ENCODE measurements around the gene TMPRSS2. TPM values are rescaled to one million over a fixed set of nuclear protein-coding genes. Genes with fewer than 3 reads are reported as not detected.

Gene TMPRSS2
- total and polyA plus RNA-seq, 2 of the 13 experiments (the other 11 are each of a cell fraction or from before 2014, with no cell fraction given) = 1.7 to 1.8 TPM

DNA sequence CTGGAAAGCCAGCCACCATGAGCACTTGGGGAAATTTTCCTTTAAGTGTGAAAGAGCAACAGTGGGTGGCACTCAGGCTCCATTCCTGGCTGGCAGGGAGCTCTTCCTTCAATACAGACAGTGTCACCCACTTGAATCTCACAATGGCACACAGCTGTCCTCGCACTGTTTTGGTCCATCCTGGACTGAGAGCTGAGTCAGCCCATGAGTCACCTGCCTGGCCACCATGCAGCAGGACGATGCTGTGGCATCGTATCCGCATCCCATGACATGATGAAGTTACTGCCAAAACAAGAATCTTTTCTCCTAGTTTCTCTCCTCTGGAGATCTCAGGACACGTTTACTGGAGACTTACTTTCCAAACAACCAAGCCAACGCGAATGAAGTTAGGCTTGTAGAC, 6.0 kb downstream of the TMPRSS2 start:
- intact Hi-C loops (cut with micrococcal nuclease; ENCODE audit: unreplicated experiment) = no loop called here
- 87% methylated on average over 7 of the region's 7 CpGs for WGBS (ENCODE audit: low lambda C conversion rate)
- ChIA-PET CTCF (ENCODE audit: low intra/inter-chr PET ratio, low total read pairs) (no interaction called here), POLR2A (no interaction called here)
- Histone ChIP-seq H3K4me1 (ENCODE audit: insufficient read depth, low read length) (peaks cover 58% of the 10 kb centered on the region), H3K4me3 (replicated peaks in 1 of 3; ENCODE audit: insufficient read depth in 1 of 3, low read depth in 2 of 3, low read length in 3 of 3) (no peak overlapping the region), H3K9ac (ENCODE audit: insufficient read depth, low read depth, low read length) (no peak overlapping the region), H3K79me2 (ENCODE audit: insufficient read depth, low read length) (no peaks in the 10 kb centered on the region), H3K36me3 (replicated peaks in 1 of 2; ENCODE audit: control insufficient read depth in 1 of 2, insufficient read depth in 2 of 2, low read length in 2 of 2) (no peaks in the 10 kb centered on the region), H3K4me2 (ENCODE audit: low read depth, low read length) (no peak overlapping the region), H4K20me1 (ENCODE audit: insufficient read depth, low read length) (no peaks in the 10 kb centered on the region), H3K27me3 (ENCODE audit: control insufficient read depth in 1 of 2, insufficient read depth in 2 of 2, low read length in 2 of 2) (peaks cover 0 to 14% of the 10 kb centered on the region in 2 experiments; a peak in 2 of 5 replicates), H3K9me3 (ENCODE audit: low read length) (no peaks in the 10 kb centered on the region), H2AFZ (ENCODE audit: low read length) (no peak overlapping the region), H3K27ac (ENCODE audit: extremely low read length, insufficient read depth, low read length) (no peak overlapping the region)
- no TSS peak for BruUV-seq (replicated peaks)
- FAIRE-seq (no peak), DNase-seq (ENCODE audit: low spot score) (no peak), ATAC-seq (no peak)
- TF ChIP-seq GZF1 (CRISPR knock-in tag; IDR thresholded peaks at IDR 0.05) (no peak), ZNF850 (CRISPR knock-in tag; conservative IDR thresholded peaks at IDR 0.05) (no peak), ATRX (CRISPR knock-in tag; IDR thresholded peaks at IDR 0.05; ENCODE audit: borderline replicate concordance) (no peak), FOSL2 (CRISPR knock-in tag; IDR thresholded peaks at IDR 0.05) (peak; percentile 36; the same call in 1 of the 2 replicates), ZNF317 (CRISPR knock-in tag; IDR thresholded peaks at IDR 0.05) (no peak), HCFC1 (IDR thresholded peaks at IDR 0.05; ENCODE audit: low read depth, low read length) (no peak), ZBTB7B (CRISPR knock-in tag; IDR thresholded peaks at IDR 0.05) (no peak), ARID2 (CRISPR knock-in tag; IDR thresholded peaks at IDR 0.05; ENCODE audit: borderline replicate concordance) (no peak), ZFX (CRISPR knock-in tag; IDR thresholded peaks at IDR 0.05; ENCODE audit: low read depth) (no peak)
- TF ChIP-seq, protein P1, sequence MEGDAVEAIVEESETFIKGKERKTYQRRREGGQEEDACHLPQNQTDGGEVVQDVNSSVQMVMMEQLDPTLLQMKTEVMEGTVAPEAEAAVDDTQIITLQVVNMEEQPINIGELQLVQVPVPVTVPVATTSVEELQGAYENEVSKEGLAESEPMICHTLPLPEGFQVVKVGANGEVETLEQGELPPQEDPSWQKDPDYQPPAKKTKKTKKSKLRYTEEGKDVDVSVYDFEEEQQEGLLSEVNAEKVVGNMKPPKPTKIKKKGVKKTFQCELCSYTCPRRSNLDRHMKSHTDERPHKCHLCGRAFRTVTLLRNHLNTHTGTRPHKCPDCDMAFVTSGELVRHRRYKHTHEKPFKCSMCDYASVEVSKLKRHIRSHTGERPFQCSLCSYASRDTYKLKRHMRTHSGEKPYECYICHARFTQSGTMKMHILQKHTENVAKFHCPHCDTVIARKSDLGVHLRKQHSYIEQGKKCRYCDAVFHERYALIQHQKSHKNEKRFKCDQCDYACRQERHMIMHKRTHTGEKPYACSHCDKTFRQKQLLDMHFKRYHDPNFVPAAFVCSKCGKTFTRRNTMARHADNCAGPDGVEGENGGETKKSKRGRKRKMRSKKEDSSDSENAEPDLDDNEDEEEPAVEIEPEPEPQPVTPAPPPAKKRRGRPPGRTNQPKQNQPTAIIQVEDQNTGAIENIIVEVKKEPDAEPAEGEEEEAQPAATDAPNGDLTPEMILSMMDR (CRISPR knock-in tag; IDR thresholded peaks at IDR 0.05) = peak; percentile 29; the same call in 1 of the 2 replicates
- in situ Hi-C loops (cut with HindIII; ENCODE audit: extremely low pct_ligation_motif_present, low pct_unique_long_range_greater_than_20kb) = no loop called here

All from HepG2 (cell line).